CD1c-positive myeloid dendritic cell (primary cell): ENCODE measurements around the gene FBXL5.
A peak's percentile ranks its signal among the peaks of the same experiment; 100 is the strongest.
"Not testable (repeated sequence)": the region's sequence is repeated elsewhere in the genome, so short reads cannot be mapped to it uniquely, and the experiment has no call there.

Experiments used
- DNase-seq: peaks from one replicate; pipeline ENCODE4 v3.0.0-alpha.2; 2016; ENCODE audit errors: extremely low spot score

FBXL5 gene

GRCh38 chr4:15649914-15650545 lies 5.1 kb downstream of the FBXL5 start:
- DNase-seq: peak; percentile 74

- no peak for DNase-seq
Observed at GRCh38 chr4:15648600-15648999, 6.6 kb downstream of the FBXL5 start.

- no peak for DNase-seq
Observed at GRCh38 chr4:15638418-15638817, 16.7 kb downstream of the FBXL5 start.

GRCh38 chr4:15636818-15637217 lies 18.3 kb downstream of the FBXL5 start:
- no peak for DNase-seq

GRCh38 chr4:15617407-15617806 lies 37.8 kb downstream of the FBXL5 start:
- not testable (repeated sequence) for DNase-seq

GRCh38 chr4:15614891-15615290 lies 40.3 kb downstream of the FBXL5 start:
- not testable (repeated sequence) for DNase-seq

GRCh38 chr4:15612136-15612535 lies 43.0 kb downstream of the FBXL5 start:
- no peak for DNase-seq

GRCh38 chr4:15610855-15611254 lies 44.3 kb downstream of the FBXL5 start:
- no peak for DNase-seq

- DNase-seq: no peak
Observed at GRCh38 chr4:15605537-15605936, 49.6 kb downstream of the FBXL5 start.

GRCh38 chr4:15601862-15602261 lies 53.3 kb downstream of the FBXL5 start:
- DNase-seq: no peak

- DNase-seq: no peak
Observed at GRCh38 chr4:15600176-15600575, 55.0 kb downstream of the FBXL5 start.

GRCh38 chr4:15598644-15599043 lies 56.5 kb downstream of the FBXL5 start:
- DNase-seq: no peak

- DNase-seq: no peak
Observed at GRCh38 chr4:15592799-15593198, 62.4 kb downstream of the FBXL5 start.

GRCh38 chr4:15587649-15588048 lies 67.5 kb downstream of the FBXL5 start:
- DNase-seq: no peak

- DNase-seq: peak; percentile 20
Observed at GRCh38 chr4:15586066-15586465, 69.1 kb downstream of the FBXL5 start.

GRCh38 chr4:15585331-15585730 lies 69.8 kb downstream of the FBXL5 start:
- no peak for DNase-seq

GRCh38 chr4:15584785-15585184 lies 70.4 kb downstream of the FBXL5 start:
- DNase-seq: no peak

- DNase-seq: no peak
Observed at GRCh38 chr4:15577508-15577907, 77.6 kb downstream of the FBXL5 start.

GRCh38 chr4:15575966-15576365 lies 79.2 kb downstream of the FBXL5 start:
- DNase-seq: no peak

GRCh38 chr4:15569746-15570145 lies 85.4 kb downstream of the FBXL5 start:
- DNase-seq: no peak

- no peak for DNase-seq
Observed at GRCh38 chr4:15568821-15569220, 86.3 kb downstream of the FBXL5 start.

GRCh38 chr4:15563871-15564270 lies 91.3 kb downstream of the FBXL5 start:
- no peak for DNase-seq

GRCh38 chr4:15562623-15563022 lies 92.5 kb downstream of the FBXL5 start:
- DNase-seq: no peak

- no peak for DNase-seq
Observed at GRCh38 chr4:15562114-15562513, 93.0 kb downstream of the FBXL5 start.
